G401 (cell line): ENCODE data around the gene STK32B. TPM values are rescaled to one million over a fixed set of nuclear protein-coding genes. Genes with fewer than 3 reads are reported as not detected.

Source experiments
- DNase-seq: peaks from one replicate; pipeline ENCODE4 v3.0.0-alpha.2; 2015; ENCODE audit warnings: low spot score
- in situ Hi-C: cut with HindIII; loops from 2 replicates; pipeline ENCODE4 v1.10.0; 2016; ENCODE audit warnings: low sequenced_read_pairs, mixed read lengths
- total RNA-seq: library from RNA; depleted of rRNA; stranded (reverse); fragments of >200 nt; shearing (Covaris generic); gene quantifications from 2 replicates; pipeline ENCODE4 v1.2.3, GENCODE V29; 2014

STK32B gene
- total RNA-seq, 1 experiment from 2014 or later = 1.9 TPM

DNA sequence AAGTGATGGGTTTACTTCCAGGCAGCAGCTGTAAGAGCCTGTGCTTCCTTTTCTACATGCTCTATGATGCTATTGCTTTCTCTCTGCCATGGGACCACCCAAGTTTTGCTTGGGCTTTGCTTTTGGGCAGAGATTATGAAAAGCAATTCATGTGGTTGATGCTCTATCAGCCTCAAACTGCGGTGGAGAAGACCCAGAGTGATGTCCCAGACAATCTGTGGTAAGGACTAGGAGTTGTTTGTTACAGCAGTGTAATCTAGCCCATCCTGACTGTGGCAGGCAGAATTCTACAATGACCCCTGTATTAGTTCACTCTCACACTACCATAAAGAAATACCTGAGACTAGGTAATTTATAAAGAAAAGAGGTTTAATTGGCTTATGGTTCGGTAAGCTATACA, 22.8 kb upstream of the STK32B start:
- in situ Hi-C loops = no loop called here
- no peak for DNase-seq

DNA sequence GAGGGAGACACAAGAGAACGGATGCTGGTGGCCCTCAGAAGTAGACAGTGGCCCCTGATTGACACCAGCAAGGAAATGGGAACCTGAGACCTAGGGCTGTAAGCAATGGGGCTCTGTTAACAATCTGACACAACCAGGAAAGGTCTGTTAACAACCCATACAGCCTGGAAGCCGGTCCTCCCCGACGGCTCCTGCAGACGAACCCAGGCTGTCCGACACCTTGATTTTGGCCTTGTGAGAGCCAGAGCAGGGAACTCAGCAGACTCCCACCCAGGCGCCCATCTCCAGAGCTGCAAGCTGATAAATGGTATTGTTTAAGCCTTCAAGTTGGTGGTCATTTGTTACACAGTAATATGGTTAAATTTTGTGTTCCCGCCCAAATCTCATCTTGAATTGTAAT, 21.8 kb upstream of the STK32B start:
- DNase-seq = no peak
- in situ Hi-C loops = no loop called here

DNA sequence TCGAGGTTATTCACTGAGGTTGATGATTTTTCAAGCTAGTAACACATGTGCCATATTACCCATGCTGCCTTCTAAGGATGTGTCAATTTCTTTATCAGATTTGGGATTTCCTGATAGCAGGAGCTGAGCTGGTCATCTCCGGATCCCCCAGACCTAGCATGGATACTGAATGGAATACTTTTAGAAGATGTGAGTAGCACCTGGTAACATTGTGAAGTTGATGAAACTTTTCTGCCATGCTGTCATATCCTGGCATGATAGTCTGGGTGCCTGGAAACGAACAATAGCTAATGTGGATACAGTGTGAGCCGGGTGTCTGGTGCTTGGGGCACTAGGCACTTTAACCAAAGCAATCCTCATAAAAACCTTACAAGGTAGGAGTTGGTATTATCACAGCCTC, 21.1 kb upstream of the STK32B start:
- no peak for DNase-seq
- in situ Hi-C loops = no loop called here

DNA sequence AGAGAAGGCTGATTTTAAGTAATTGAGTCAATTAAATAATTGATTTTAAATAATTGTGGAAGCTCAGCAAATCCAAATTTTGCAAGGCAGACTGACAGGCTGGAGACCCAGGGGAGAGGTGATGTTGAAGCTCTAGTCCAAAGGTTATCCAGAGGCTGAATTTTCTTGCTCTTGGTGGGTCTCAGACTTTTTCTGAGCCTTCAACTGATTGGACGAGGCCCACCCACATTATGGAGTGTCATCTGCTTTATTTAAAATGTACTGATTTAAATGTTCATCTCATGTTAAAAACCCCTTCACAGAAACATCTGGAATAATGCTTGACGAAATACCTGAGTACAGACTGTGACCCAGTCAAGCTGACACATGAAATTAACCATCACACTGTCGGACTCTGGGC, 20.4 kb upstream of the STK32B start:
- in situ Hi-C loops = no loop called here
- no peak for DNase-seq

DNA sequence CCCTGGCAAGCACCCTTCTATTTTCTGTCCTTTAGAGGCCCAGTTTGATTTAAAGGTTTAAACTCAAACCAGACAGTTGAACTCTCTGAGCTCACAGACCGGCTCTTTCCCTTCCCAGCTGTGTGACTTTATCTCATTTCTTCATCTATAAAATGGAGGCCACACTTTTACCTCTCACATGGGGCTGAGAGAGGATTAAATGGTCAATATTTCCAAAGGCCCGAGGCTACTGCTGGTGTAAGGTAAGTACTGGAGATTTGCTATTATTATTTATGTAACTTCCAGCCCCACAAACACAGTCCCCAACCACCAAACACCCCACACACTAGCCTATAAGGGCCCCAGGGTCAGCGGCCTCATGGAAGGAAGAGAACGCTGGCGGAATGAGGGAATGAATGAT, 18.5 kb upstream of the STK32B start:
- no peak for DNase-seq
- in situ Hi-C loops = no loop called here

DNA sequence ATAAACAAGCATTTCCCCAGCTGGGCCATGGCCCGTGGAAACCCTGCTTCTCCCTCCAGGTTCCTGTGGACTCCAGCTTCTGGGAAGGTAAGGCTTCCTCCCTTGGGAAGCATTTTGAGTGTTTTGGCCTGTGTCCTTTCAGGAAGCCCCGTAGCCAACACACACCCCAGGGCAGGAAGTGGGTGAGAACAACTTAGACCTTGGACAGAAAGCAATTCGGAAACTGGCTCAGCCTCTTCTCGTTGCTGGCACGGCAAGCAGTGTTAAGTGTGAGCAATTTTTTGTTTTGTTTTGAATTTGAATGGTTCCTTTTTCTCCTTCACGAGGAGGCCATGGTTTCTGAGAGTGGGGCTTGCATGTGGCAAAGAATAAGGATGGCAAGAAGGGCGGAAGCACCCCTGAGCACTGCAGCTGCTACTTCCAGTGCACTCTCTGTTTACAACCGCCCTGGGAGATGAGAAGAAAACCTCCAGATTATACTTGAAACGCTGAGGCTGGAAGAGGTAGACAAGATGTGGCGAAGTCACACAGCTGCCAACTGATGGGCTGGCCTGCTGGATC, 17.9 kb upstream of the STK32B start:
- in situ Hi-C loops = no loop called here
- no peak for DNase-seq

DNA sequence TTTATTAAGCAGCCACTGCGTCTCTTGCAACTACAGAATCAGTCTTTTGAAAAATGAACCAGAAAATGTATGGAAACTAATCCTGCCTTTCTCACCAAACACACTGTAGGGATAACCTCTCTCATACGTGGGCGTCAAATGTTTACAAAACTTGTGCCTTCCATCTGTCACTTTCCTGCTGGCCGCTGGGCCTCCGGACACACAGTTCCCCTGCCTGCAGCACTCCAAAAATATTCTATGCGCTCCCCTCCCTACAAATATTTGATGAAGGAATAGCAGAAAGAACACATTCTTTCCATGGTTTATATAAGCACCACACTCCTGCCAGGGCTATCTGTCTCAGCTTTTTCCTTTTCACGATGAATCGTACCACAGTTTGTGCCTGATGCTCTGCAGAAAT, 17.1 kb upstream of the STK32B start:
- no peak for DNase-seq

DNA sequence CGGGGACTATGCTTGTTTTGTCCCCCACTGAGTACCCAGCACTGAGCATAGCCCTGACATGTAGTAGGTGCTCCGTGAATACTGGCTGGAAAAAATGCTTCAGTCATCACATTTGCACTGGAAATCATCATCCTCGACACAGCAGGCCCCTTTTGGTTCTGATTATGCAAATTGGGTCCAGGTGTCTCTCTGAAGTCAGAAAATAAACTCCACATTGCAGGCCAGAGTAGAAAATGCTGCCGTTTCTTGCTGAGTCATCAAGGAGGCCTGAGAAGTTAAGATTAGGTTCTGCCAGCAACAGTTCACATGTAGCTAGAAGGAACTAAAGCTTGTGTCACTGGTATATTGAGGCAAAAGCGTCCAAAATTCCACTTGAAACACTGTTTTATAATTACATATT, 15.0 kb upstream of the STK32B start:
- DNase-seq = no peak
- in situ Hi-C loops = no loop called here

More for the DNA sequence above, 17.1 kb upstream of the STK32B start:
- in situ Hi-C loops = no loop called here

DNA sequence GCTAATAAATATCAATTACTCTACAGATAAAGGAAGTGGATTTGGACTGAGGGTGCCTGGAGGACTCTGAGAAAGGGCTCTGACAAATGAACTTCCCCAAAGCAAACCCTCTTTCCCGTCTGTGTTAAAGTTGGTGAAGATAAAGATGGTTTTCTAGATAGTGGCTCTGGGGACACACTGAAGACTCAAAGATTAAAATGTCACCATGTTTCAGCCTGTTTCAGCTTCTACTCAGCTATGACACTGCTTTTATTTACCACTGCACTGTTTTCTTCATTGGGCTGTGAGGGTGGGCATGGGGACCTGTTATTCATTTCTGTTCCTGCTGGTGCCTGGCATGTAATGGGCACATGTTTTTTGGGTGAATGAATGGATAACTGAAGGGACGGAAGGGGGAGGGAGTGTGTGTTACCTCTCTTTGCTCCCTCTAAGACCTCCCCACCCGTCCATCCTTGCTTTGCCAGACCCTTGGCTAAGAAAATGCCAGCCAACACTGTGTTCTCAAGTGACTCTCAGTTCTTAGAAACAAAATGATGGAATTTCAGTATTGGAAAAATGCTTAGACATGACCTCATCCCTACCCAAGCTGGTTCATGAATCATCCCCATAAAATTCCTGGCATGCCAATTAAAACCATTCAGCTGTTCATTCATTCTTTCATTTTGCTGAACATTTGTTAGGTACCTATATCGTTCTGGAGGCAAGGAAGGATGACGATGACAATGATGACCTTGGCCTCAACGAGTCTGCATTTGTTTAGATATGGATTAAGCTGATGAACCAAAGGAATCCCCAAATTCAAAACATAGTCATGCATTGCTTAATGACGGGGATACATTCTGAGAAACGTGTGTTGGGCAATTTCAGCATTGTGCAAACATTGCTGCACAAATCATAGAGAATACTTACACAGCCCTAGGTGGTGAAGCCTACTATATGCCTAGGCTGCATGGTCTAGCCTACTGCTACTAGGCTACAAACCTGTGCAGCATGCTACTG, 13.4 kb upstream of the STK32B start:
- in situ Hi-C loops = no loop called here
- no peak for DNase-seq

DNA sequence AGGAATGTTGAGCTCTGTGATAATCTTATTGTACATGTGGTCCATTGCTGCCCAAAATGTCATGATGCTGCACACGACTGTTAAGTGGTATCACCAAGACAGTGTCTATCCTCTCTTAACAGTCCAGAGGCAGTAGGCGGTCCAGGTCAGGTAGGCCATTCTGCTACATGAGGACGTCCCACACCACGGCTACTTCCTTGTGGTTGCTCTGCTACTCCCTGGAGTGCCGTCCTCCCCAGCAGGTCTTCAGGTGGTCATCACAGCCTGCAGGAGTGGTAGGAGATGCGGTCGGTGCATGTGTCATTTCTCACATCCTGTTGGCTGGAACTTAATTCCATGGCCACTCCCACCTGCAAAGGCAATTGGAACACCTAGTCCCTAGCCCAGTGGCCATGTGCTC, 11.5 kb upstream of the STK32B start:
- in situ Hi-C loops = no loop called here
- DNase-seq = no peak

DNA sequence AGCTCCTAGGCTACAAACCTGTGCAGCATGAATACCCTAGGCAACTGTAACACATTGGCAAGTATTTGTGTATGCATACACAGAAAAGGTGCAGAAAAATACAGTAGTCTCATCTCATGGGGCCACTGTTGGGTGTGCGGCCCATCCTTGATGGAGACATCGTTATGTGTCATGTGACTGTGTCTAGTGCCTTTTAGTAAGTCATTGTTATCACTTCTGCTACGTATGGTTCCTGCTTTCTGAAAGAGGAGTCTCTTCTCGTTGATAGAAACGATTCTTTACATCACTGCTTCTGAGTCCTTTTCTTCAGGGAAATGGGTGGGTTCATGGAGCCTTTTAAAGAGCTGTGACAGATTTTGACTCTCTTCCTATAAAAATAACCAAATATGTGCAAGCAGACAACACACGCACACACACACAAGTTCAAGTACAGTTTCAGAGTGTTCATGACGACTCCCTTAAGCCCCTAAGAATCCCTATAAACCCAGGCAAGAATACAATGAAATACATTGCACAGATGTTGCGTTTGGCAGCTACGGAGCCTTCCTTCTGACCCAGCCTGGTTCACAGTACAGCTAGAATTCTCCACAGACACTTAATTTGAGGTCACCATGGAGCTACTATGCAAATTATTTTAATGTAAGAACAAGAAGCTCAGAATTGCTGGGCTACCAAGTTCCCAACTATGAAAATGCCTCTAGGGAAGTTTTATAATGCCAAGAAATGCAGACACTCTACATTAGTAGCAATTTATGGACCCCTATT, 10.2 kb upstream of the STK32B start:
- in situ Hi-C loops = no loop called here
- DNase-seq = no peak

DNA sequence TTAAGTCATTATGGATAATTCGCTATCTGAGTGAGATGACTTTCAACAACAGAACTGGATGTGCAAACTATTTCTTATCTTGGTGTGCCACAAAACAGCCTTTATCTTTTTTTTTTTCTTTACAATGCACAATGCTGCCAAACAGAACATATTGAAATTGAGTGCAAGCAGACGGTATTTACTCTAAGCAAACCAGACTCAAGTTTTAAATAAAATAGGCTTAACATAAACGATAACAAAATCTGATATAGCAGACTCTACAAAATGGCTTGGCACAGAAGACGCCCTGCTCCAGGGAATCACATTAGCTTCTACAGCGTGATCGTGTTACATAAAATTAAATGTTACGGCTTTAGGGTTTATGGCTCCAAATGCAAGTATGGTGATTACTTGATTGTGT, 9.6 kb upstream of the STK32B start:
- in situ Hi-C loops = no loop called here
- no peak for DNase-seq

DNA sequence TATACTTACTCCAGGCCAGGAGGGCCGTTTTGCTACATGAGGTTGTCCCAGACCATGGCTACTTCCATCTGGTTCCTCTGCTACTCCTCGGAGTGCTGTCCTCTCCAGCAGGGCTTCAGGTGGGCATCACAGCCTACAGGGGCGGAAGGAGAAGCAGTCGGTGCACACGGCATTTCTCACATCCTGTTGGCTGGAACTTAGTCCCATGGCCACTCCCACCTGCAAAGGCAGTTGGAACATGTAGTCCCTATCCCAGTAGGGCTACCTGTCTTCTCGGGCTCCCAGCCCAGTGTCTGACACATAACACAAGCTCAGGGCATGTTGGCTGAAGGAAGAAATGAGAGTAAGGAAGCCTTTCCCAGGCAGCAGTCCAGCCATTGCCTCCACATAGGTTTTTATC, 7.7 kb upstream of the STK32B start:
- DNase-seq = no peak
- in situ Hi-C loops = no loop called here

DNA sequence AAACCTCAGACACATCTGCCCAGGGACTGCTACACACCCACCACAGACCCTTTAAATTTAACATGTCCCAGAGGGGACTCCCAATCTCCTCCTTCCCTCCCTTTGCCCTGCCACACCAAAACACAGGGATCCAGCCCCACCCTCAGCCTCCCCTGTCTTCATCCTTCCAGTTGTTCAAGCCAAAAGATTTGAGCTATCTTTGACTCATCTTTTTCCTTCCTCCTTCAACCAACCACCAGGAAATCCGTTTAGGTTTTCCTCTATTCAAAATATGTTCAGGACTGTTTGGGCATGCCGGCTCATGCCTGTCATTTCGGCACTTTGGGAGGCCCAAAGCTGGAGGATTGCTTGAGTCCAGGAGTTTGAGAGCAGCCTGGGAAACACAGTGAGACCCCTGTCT, 6.9 kb upstream of the STK32B start:
- DNase-seq = no peak
- in situ Hi-C loops = no loop called here

DNA sequence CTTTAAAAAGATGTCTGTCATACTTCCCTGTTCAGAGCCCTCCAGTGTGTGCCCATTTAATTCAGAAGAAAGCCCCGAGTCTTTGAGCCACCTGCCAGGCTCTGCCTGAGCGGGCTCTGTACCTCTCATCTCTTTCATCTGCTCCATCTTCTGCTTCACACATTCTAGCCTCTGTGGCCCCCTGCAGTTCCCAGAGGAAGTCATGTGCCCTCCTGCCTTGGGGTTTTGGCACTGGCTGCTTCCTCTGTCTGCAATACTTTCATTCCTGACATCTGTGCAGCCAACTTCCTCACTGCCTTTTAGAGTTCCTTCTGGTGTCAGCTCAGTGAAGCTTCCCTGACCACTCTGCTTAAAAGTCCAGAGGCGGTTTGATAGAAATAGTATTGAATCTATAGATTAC, 6.2 kb upstream of the STK32B start:
- in situ Hi-C loops = no loop called here
- DNase-seq = no peak

DNA sequence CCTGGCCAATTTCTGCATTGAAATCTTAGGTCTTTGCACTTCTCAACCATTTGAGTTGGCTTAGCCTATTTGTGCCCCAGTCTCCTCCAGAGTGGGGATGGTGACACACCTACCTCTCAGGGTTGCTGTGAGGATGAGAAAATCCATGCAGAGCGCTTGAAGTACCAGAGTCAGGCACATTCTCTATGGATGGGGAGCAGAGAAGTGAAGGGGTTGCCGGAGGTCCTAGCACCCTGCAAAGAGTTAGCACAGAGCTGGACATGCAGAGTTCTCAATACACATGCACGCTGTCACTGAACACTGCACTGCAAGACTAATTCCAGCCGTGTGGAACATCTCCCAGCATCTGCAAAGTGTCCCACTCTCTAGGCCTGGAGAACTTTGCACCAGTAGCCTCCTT, 2.6 kb upstream of the STK32B start:
- in situ Hi-C loops = no loop called here

DNA sequence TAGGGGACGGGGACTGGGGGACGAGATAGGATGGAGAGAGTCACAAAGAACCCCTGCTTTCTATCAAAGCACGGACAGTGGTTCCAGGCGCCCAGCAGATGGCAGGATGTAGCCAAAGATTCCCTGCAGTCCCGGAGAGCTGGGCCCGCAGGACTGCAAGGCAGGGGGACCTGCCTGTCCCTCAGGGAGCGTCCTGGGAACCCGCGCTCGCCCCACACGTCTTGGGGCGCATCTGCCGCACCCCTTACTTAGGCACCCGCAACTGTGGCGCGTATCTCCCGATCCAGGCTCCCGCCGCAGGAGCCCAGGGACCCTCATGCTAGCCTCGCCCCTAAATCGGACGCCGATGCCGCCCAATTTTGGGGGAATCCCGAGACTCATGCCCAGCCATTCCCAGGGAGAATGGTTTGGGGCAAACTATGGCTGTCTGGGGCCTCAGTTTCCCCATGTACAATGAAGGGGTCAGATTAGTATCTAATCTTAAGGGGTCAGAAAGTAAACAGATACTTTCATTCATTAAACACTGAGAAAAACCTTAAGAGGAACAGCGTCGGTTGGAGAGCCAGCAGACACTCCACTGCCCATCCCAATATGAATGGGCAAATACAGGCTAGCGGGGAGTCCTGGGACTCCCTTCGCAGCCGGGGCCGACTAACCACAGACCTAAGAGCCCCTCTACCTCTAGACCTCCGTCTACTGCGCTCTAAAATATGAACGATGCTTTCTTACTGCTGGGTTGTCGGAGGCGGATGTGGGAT, 581 bp upstream of the STK32B start:
- in situ Hi-C loops = no loop called here
- peak; percentile 58 for DNase-seq

More for the DNA sequence above, 2.6 kb upstream of the STK32B start:
- DNase-seq = no peak

DNA sequence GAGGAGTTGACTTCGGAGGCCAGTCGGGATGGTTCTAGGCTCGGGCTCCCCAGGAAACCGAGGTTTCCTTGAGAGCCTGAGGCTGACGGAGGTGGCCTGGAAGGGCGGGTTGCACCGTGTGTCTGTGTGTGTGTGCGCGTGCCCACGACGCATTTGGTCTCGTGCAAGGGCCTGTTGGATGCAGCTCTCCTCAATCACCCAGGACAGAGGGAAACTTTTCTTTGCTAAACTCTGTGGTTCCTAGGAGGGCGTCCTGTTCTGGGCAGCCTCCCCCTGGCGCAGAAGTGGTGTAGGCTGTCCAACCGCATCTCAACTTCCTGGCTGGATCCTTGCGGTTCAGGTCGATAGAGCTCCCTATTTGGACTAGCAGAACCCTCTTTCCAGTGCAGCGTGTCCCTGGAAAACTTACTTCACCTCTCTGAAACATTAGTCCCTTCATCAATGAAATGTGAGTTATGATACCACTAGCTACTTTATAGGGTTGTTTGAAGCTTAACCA, 973 bp downstream of the STK32B start:
- DNase-seq = no peak
- in situ Hi-C loops = no loop called here

DNA sequence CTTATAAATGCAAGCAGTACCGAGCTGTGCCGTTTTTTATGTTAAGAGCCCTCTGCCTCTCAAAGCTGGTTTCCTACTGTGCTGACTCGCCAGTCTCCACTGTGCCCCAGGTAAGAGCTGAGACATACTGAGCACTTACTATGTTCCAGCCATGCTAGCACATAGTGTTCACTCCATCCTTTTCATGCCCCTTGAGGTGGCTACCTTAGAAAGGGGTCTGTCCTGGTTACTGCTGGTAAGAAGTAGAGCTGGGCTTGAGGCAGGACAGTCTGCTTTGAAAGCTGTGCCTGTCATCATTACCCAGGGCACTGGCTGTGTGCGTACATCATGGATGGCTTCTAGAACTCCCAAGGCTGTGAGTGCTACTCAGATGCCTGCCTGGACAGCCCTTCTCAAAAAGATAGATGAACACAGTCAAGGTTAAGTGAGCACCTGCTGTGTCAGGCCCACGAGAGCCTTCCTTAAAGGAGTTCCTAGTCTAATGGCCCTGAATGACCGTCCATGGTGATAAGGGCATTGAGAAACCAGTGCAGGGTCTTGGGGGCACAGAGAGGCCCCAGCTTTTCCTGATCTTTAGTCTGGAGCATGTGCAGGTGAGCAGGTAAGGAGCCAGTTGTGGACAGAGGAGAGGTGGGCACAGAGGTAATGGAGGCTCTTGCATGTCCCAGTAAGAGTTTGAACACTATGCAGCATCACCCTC, 1.6 kb downstream of the STK32B start:
- no peak for DNase-seq
- in situ Hi-C loops = no loop called here
